Panc1 (cell line): ENCODE data around the gene TRIM54. TPM values are rescaled to one million over a fixed set of nuclear protein-coding genes. Genes with fewer than 3 reads are reported as not detected.

Source experiments
- ATAC-seq: fragments of 200-7000 bp; cut with Tn5 transposase; 2 replicates; pipeline ENCODE4 v1.9.1; 2020; ENCODE audit warnings: mild to moderate bottlenecking, moderate library complexity
- BruUV-seq: library from RNA; stranded (reverse); fragments of 400-500 nt; replicated peaks from 2 replicates; lab custom pipeline; 2021; lab: Mats Ljungman, UMichigan
- CTCF ChIA-PET: fragments of 300-600 bp; sonication (Branson Sonifier 250); formaldehyde crosslinking; loops from one replicate; lab custom pipeline; 2022; ENCODE audit warnings: antibody characterized with exemption; lab: Charles Lee
- POLR2A ChIA-PET: fragments of 300-600 bp; sonication (Branson Sonifier 250); formaldehyde crosslinking; loops from one replicate; lab custom pipeline; 2022; ENCODE audit warnings: antibody characterized with exemption; lab: Charles Lee
- DNase-seq: peaks from one replicate; pipeline ENCODE4 v3.0.0-alpha.2; 2010; ENCODE audit warnings: low read depth, low spot score
- H3K27ac ChIP-seq: 2 replicates; pipeline ENCODE4 v1.5.1; 2011; ENCODE audit warnings: mild to moderate bottlenecking, low read length, inconsistent platforms
- H3K27me3 ChIP-seq: fragments of 200-500 bp; sonication (Bioruptor generic); 2 replicates; pipeline ENCODE4 v1.6.0; 2014; ENCODE audit warnings: low read length, inconsistent platforms; ENCODE audit not compliant: control insufficient read depth, insufficient read depth
- H3K36me3 ChIP-seq: fragments of 200-500 bp; sonication (Bioruptor generic); 2 replicates; pipeline ENCODE4 v1.5.1; 2014; ENCODE audit warnings: inconsistent platforms, mild to moderate bottlenecking, low read length, moderate library complexity; ENCODE audit not compliant: control insufficient read depth, insufficient read depth
- H3K4me1 ChIP-seq: 2 replicates; pipeline ENCODE4 v1.5.1; 2011; ENCODE audit warnings: inconsistent platforms, mild to moderate bottlenecking, low read length, moderate library complexity; ENCODE audit not compliant: control insufficient read depth, insufficient read depth
- H3K4me3 ChIP-seq, 2 experiments: 2 replicates each; pipeline ENCODE4 v1.5.1; 2011 to 2012; ENCODE audit warnings: low read depth in 2 of 2, low read length in 2 of 2, mild to moderate bottlenecking in 2 of 2, inconsistent platforms in 1 of 2, moderate library complexity in 1 of 2
- H3K9me3 ChIP-seq: fragments of 200-500 bp; sonication (Bioruptor generic); 2 replicates; pipeline ENCODE4 v1.5.1; 2014; ENCODE audit warnings: low read depth, mild to moderate bottlenecking, inconsistent platforms, low read length, moderate library complexity; ENCODE audit not compliant: control insufficient read depth, insufficient read depth
- CTCF ChIP-seq: fragments of 450-650 bp; IDR thresholded peaks from 2 replicates; pipeline ENCODE4 v1.5.1; 2017; ENCODE audit warnings: mild to moderate bottlenecking
- POLR2AphosphoS5 ChIP-seq: IDR thresholded peaks from 2 replicates; pipeline ENCODE4 v1.6.1; 2012; ENCODE audit warnings: mild to moderate bottlenecking, low read depth, low read length, moderate library complexity
- REST ChIP-seq, 2 experiments: IDR thresholded peaks; 2 replicates each; pipeline ENCODE4 v1.6.1; 2011 to 2012; ENCODE audit warnings: low read depth in 2 of 2, control low read depth in 1 of 2, low read length in 1 of 2, mild to moderate bottlenecking in 1 of 2, moderate library complexity in 1 of 2; ENCODE audit not compliant: insufficient read depth in 1 of 2
- SIN3A ChIP-seq: IDR thresholded peaks from 2 replicates; pipeline ENCODE4 v1.6.1; 2012; ENCODE audit warnings: low read depth, mild to moderate bottlenecking, low read length, moderate library complexity, borderline replicate concordance; ENCODE audit not compliant: insufficient read depth
- TCF7L2 ChIP-seq: IDR thresholded peaks from 2 replicates; pipeline ENCODE4 v1.6.1; 2011; ENCODE audit warnings: mild to moderate bottlenecking, low read depth, low read length, inconsistent platforms
- in situ Hi-C: cut with HindIII; loops from 2 replicates; pipeline ENCODE4 v1.10.0; 2016; ENCODE audit warnings: low sequenced_read_pairs, low pct_unique_long_range_greater_than_20kb
- intact Hi-C: fragments of 100-400 bp; cut with micrococcal nuclease; formaldehyde crosslinking; loops from one replicate; pipeline ENCODE4 v1.10.0; 2022; ENCODE audit not compliant: unreplicated experiment
- total RNA-seq: library from RNA; stranded (reverse); gene quantifications from one replicate; pipeline ENCODE4 v1.2.1, GENCODE V29; 2021; ENCODE audit not compliant: unreplicated experiment

Gene TRIM54
- total RNA-seq, 1 experiment from 2014 or later, result 0.21 TPM

GRCh38 chr2:27320958-27321543 lies 38.8 kb downstream of the TRIM54 start:
- CTCF ChIA-PET, result interaction anchor here (0.6 kb wide), 1 partner anchor 37 kb away, joined by 5 read pairs; no protein-coding TSS in a partner anchor
- intact Hi-C loops, result no loop called here
- H3K4me3 ChIP-seq, result peak overlapping the region; percentile 89 to 99

GRCh38 chr2:27322301-27322765 lies 40.1 kb downstream of the TRIM54 start:
- CTCF ChIA-PET, result interaction anchor here (0.5 kb wide), 1 partner anchor 50 kb away, joined by 3 read pairs; no protein-coding TSS in a partner anchor
- ATAC-seq, result peak; percentile 10
- Histone ChIP-seq H3K4me3 (peak overlapping the region; percentile 89 to 99), H3K4me1 (peaks cover 27% of the 10 kb centered on the region), H3K36me3 (peaks cover 9% of the 10 kb centered on the region; the same call in 1 of the 2 replicates), H3K27me3 (no peaks in the 10 kb centered on the region), H3K27ac (peak overlapping the region; percentile 100), H3K9me3 (no peaks in the 10 kb centered on the region)
- intact Hi-C loops, result no loop called here
- DNase-seq, result no peak
- in situ Hi-C loops, result no loop called here
- BruUV-seq, result TSS peak; percentile 89
- POLR2A ChIA-PET, result no interaction called here
- TF ChIP-seq REST (IDR thresholded peaks at IDR 0.05; ENCODE audit: insufficient read depth in 1 of 2, low read depth in 2 of 2, low read length in 1 of 2) (no peak), TCF7L2 (no peak), SIN3A (no peak)

More at GRCh38 chr2:27320958-27321543, 38.8 kb downstream of the TRIM54 start:
- TF ChIP-seq TCF7L2 (0 out of 2 replicates have a peak, but pooled peaks have one; percentile 20), REST (IDR thresholded peaks at IDR 0.05; ENCODE audit: insufficient read depth in 1 of 2, low read depth in 2 of 2, low read length in 1 of 2) (no peak), POLR2AphosphoS5 (peak; percentile 73; the same call in 1 of the 2 replicates), CTCF (no peak; the same call in 1 of the 2 replicates), SIN3A (no peak)
- peak; percentile 95 for DNase-seq
- Histone ChIP-seq H3K9me3 (no peaks in the 10 kb centered on the region), H3K27me3 (no peaks in the 10 kb centered on the region), H3K36me3 (peaks cover 6% of the 10 kb centered on the region; the same call in 1 of the 2 replicates), H3K4me1 (peaks cover 27% of the 10 kb centered on the region), H3K27ac (peak overlapping the region; percentile 100)
- POLR2A ChIA-PET, result no interaction called here
- no TSS peak for BruUV-seq
- in situ Hi-C loops, result no loop called here
- ATAC-seq, result peak; percentile 90
